DND-41 (cell line): ENCODE measurements around the gene AHRR.

ENCODE experiments used
- ATAC-seq: fragments of 200-7000 bp; cut with Tn5 transposase; 3 replicates; pipeline ENCODE4 v1.9.1; 2021; ENCODE audit warnings: low read depth; ENCODE audit not compliant: insufficient read depth
- DNase-seq: peaks from one replicate; pipeline ENCODE4 v3.0.0-alpha.2; 2020
- H2AFZ ChIP-seq: 2 replicates; pipeline ENCODE4 v1.6.0; 2012; ENCODE audit warnings: low read depth, low read length
- H3K27ac ChIP-seq: 2 replicates; pipeline ENCODE4 v1.5.1; 2012; ENCODE audit warnings: low read length, inconsistent platforms
- H3K27me3 ChIP-seq: fragments of 200-600 bp; sonication (generic); 2 replicates; pipeline ENCODE4 v1.6.0; 2012; ENCODE audit warnings: low read length, mild to moderate bottlenecking, inconsistent platforms; ENCODE audit not compliant: insufficient read depth, poor library complexity
- H3K36me3 ChIP-seq: 2 replicates; pipeline ENCODE4 v1.5.1; 2012; ENCODE audit warnings: low read length, inconsistent platforms; ENCODE audit not compliant: insufficient read depth
- H3K4me1 ChIP-seq: 2 replicates; pipeline ENCODE4 v1.5.1; 2012; ENCODE audit warnings: mild to moderate bottlenecking, low read length; ENCODE audit not compliant: insufficient read depth
- H3K4me2 ChIP-seq: 2 replicates; pipeline ENCODE4 v1.6.0; 2012; ENCODE audit warnings: mild to moderate bottlenecking, moderate library complexity, low read length, inconsistent platforms; ENCODE audit not compliant: insufficient read depth
- H3K4me3 ChIP-seq, 2 experiments: fragments of 200-600 bp in 1 of 2; shearing (Covaris generic) in 1 of 2; 2 replicates each; pipeline ENCODE4 v1.5.1; 2012 to 2016; ENCODE audit warnings: inconsistent platforms in 2 of 2, low read length in 2 of 2, mild to moderate bottlenecking in 2 of 2, low read depth in 1 of 2, moderate library complexity in 1 of 2
- H3K79me2 ChIP-seq: 2 replicates; pipeline ENCODE4 v1.6.0; 2012; ENCODE audit warnings: low read length, inconsistent platforms; ENCODE audit not compliant: insufficient read depth
- H3K9ac ChIP-seq: 2 replicates; pipeline ENCODE4 v1.6.0; 2012; ENCODE audit warnings: low read depth, mild to moderate bottlenecking, inconsistent platforms, low read length, moderate library complexity
- H3K9me3 ChIP-seq: 2 replicates; pipeline ENCODE4 v1.5.1; 2012; ENCODE audit warnings: low read length, moderate library complexity, mild to moderate bottlenecking, inconsistent platforms; ENCODE audit not compliant: insufficient read depth, severe bottlenecking
- H4K20me1 ChIP-seq: 2 replicates; pipeline ENCODE4 v1.6.0; 2012; ENCODE audit warnings: low read length; ENCODE audit not compliant: insufficient read depth
- CTCF ChIP-seq: IDR thresholded peaks from 2 replicates; pipeline ENCODE4 v1.5.1; 2012; ENCODE audit warnings: borderline replicate concordance, low read length, moderate library complexity, mild to moderate bottlenecking; ENCODE audit not compliant: poor library complexity, severe bottlenecking; ENCODE audit errors: extremely low read depth
- EZH2 ChIP-seq: IDR thresholded peaks from 3 replicates; pipeline ENCODE4 v1.6.1; 2012; ENCODE audit warnings: borderline replicate concordance, low read depth, mild to moderate bottlenecking, moderate library complexity, low read length, inconsistent platforms; ENCODE audit not compliant: severe bottlenecking

Gene AHRR

GRCh38 chr5:322281-322941 lies 897 bp downstream of the AHRR start:
- Histone ChIP-seq H3K36me3 (no peaks in the 10 kb centered on the region), H3K9me3 (no peaks in the 10 kb centered on the region), H3K4me1 (no peaks in the 10 kb centered on the region), H2AFZ (no peak overlapping the region), H4K20me1 (0 out of 2 replicates have a peak, but pooled peaks cover 3% of the 10 kb centered on the region), H3K27me3 (no peaks in the 10 kb centered on the region), H3K4me2 (no peak overlapping the region), H3K4me3 (no peak overlapping the region), H3K9ac (no peak overlapping the region), H3K79me2 (no peaks in the 10 kb centered on the region), H3K27ac (no peak overlapping the region)
- ATAC-seq, result no peak
- TF ChIP-seq CTCF (no peak), EZH2 (no peak)
- no peak for DNase-seq

GRCh38 chr5:322942-323879 lies 1.7 kb downstream of the AHRR start:
- Histone ChIP-seq H3K79me2 (no peaks in the 10 kb centered on the region), H3K27me3 (no peaks in the 10 kb centered on the region), H3K4me3 (no peak overlapping the region), H3K9ac (no peak overlapping the region), H2AFZ (no peak overlapping the region), H4K20me1 (0 out of 2 replicates have a peak, but pooled peaks cover 3% of the 10 kb centered on the region), H3K4me1 (no peaks in the 10 kb centered on the region), H3K36me3 (no peaks in the 10 kb centered on the region), H3K27ac (no peak overlapping the region), H3K9me3 (no peaks in the 10 kb centered on the region), H3K4me2 (no peak overlapping the region)
- TF ChIP-seq CTCF (no peak), EZH2 (no peak)
- ATAC-seq, result no peak
- DNase-seq, result no peak

GRCh38 chr5:324736-325612 lies 3.5 kb downstream of the AHRR start:
- ATAC-seq (no peak), DNase-seq (no peak)
- no peak overlapping the region for H2AFZ ChIP-seq
- no peaks in the 10 kb centered on the region for H3K36me3 ChIP-seq
- H3K79me2 ChIP-seq, result no peaks in the 10 kb centered on the region
- H3K27ac ChIP-seq, result no peak overlapping the region
- H3K9ac ChIP-seq, result no peak overlapping the region
- TF ChIP-seq EZH2, result no peak
- no peak for TF ChIP-seq CTCF
- no peak overlapping the region for H3K4me3 ChIP-seq
- H4K20me1 ChIP-seq, result no peaks in the 10 kb centered on the region
- H3K9me3 ChIP-seq, result no peaks in the 10 kb centered on the region
- no peaks in the 10 kb centered on the region for H3K4me1 ChIP-seq
- H3K4me2 ChIP-seq, result no peak overlapping the region
- no peaks in the 10 kb centered on the region for H3K27me3 ChIP-seq
